ENCODE results near the gene ZSCAN26.

Gene ZSCAN26

GRCh38 chr6:28266962-28267694 is at the start of gene ZSCAN26:
TSS of gene ZSCAN26 (plus strand) at chr6:28267143. CDS start at chr6:28271920, 4,777 bp downstream.
- no peaks in the 10 kb centered on the region for H3F3A ChIP-seq (ENCODE audit: low read depth)
- H3K36me3 ChIP-seq (ENCODE audit: insufficient read depth, low read length): peaks cover 5% of the 10 kb centered on the region; the same call in 1 of the 2 replicates
- TF ChIP-seq CTCF (conservative IDR thresholded peaks at IDR 0.05; ENCODE audit: low read length) (no peak), EZH2phosphoT487 (IDR thresholded peaks at IDR 0.05; ENCODE audit: borderline replicate concordance) (no peak)
- H4K20me1 ChIP-seq (ENCODE audit: insufficient read depth, low read length, poor library complexity, severe bottlenecking): no peaks in the 10 kb centered on the region
- no peaks in the 10 kb centered on the region for H3K9me3 ChIP-seq (ENCODE audit: insufficient read depth, low read depth, low read length)
- no peaks in the 10 kb centered on the region for H3K9me2 ChIP-seq (replicated peaks; ENCODE audit: low read depth, low read length)
- no peaks in the 10 kb centered on the region for H3K27me3 ChIP-seq (ENCODE audit: insufficient read depth, low read length, poor library complexity, severe bottlenecking)
- peaks cover 23% of the 10 kb centered on the region for H3K79me2 ChIP-seq (ENCODE audit: insufficient read depth, low read length)
- peak within 1 kb of the TSS; percentile 80 for H3K4me3 ChIP-seq (ENCODE audit: low read length, poor library complexity, severe bottlenecking)
- H3K9ac ChIP-seq (ENCODE audit: low read depth, low read length, poor library complexity, severe bottlenecking): peak within 1 kb of the TSS; percentile 80
- H3K4me1 ChIP-seq (ENCODE audit: insufficient read depth, low read length, poor library complexity, severe bottlenecking): peaks cover 33% of the 10 kb centered on the region
- H3K4me2 ChIP-seq (ENCODE audit: low read depth, low read length, poor library complexity, severe bottlenecking): peak within 1 kb of the TSS; percentile 91
- peak within 1 kb of the TSS; percentile 93 for H2AFZ ChIP-seq (ENCODE audit: low read length)

- Histone ChIP-seq H3K36me3 (ENCODE audit: insufficient read depth, low read length) (no peaks in the 10 kb centered on the region), H2AFZ (ENCODE audit: low read length) (no peak overlapping the region), H3K4me2 (ENCODE audit: low read depth, low read length, poor library complexity, severe bottlenecking) (no peak overlapping the region), H3K79me2 (ENCODE audit: insufficient read depth, low read length) (no peaks in the 10 kb centered on the region), H3K9me2 (replicated peaks; ENCODE audit: low read depth, low read length) (no peaks in the 10 kb centered on the region), H4K20me1 (ENCODE audit: insufficient read depth, low read length, poor library complexity, severe bottlenecking) (no peaks in the 10 kb centered on the region), H3K4me3 (ENCODE audit: low read length, poor library complexity, severe bottlenecking) (no peak overlapping the region), H3K9ac (ENCODE audit: low read depth, low read length, poor library complexity, severe bottlenecking) (no peak overlapping the region), H3K27me3 (ENCODE audit: insufficient read depth, low read length, poor library complexity, severe bottlenecking) (no peaks in the 10 kb centered on the region), H3K4me1 (ENCODE audit: insufficient read depth, low read length, poor library complexity, severe bottlenecking) (peaks cover 4% of the 10 kb centered on the region), H3F3A (ENCODE audit: low read depth) (no peaks in the 10 kb centered on the region), H3K9me3 (ENCODE audit: insufficient read depth, low read depth, low read length) (no peaks in the 10 kb centered on the region)
- TF ChIP-seq CTCF (conservative IDR thresholded peaks at IDR 0.05; ENCODE audit: low read length): no peak
- TF ChIP-seq EZH2phosphoT487 (IDR thresholded peaks at IDR 0.05; ENCODE audit: borderline replicate concordance): no peak
These were observed 49.1 kb upstream of the ZSCAN26 start for GRCh38 chr6:28217890-28218289.

- Histone ChIP-seq H3K9ac (ENCODE audit: low read depth, low read length, poor library complexity, severe bottlenecking) (no peak overlapping the region), H2AFZ (ENCODE audit: low read length) (no peak overlapping the region)
These were observed 48.4 kb upstream of the ZSCAN26 start for GRCh38 chr6:28218312-28219248.

More at GRCh38 chr6:28218312-28219248, 48.4 kb upstream of the ZSCAN26 start:
- Histone ChIP-seq H3K9me3 (ENCODE audit: insufficient read depth, low read depth, low read length) (no peaks in the 10 kb centered on the region), H3K9me2 (replicated peaks; ENCODE audit: low read depth, low read length) (no peaks in the 10 kb centered on the region), H3F3A (ENCODE audit: low read depth) (no peaks in the 10 kb centered on the region), H3K4me2 (ENCODE audit: low read depth, low read length, poor library complexity, severe bottlenecking) (no peak overlapping the region), H3K4me1 (ENCODE audit: insufficient read depth, low read length, poor library complexity, severe bottlenecking) (peaks cover 4% of the 10 kb centered on the region), H3K36me3 (ENCODE audit: insufficient read depth, low read length) (no peaks in the 10 kb centered on the region), H3K4me3 (ENCODE audit: low read length, poor library complexity, severe bottlenecking) (no peak overlapping the region), H3K79me2 (ENCODE audit: insufficient read depth, low read length) (no peaks in the 10 kb centered on the region), H3K27me3 (ENCODE audit: insufficient read depth, low read length, poor library complexity, severe bottlenecking) (no peaks in the 10 kb centered on the region), H4K20me1 (ENCODE audit: insufficient read depth, low read length, poor library complexity, severe bottlenecking) (no peaks in the 10 kb centered on the region)
- TF ChIP-seq CTCF (conservative IDR thresholded peaks at IDR 0.05; ENCODE audit: low read length) (no peak), EZH2phosphoT487 (IDR thresholded peaks at IDR 0.05; ENCODE audit: borderline replicate concordance) (no peak)
